ENCODE data around the gene PLD3.

- TF ChIP-seq CTCF (IDR thresholded peaks at IDR 0.05) = no peak
- no peak for TF ChIP-seq EZH2phosphoT487 (IDR thresholded peaks at IDR 0.05)
Observed at GRCh38 chr19:40335855-40336600, 12.5 kb upstream of the PLD3 start.
